Measurements from ENCODE around the gene OR1M1.
A peak's percentile ranks its signal among the peaks of the same experiment; 100 is the strongest.

OR1M1 gene

GRCh38 chr19:9140159-9140874 is 53.5 kb downstream of the OR1M1 start, which contains the start of gene ZNF317:
TSS of gene ZNF317 (plus strand) at chr19:9140397. CDS start at chr19:9156017, 15,620 bp downstream.
- H3K9me3 ChIP-seq (ENCODE audit: low read length): peaks cover 16% of the 10 kb centered on the region
- H3K27me3 ChIP-seq (ENCODE audit: insufficient read depth, low read length): no peaks in the 10 kb centered on the region
- H3K36me3 ChIP-seq (ENCODE audit: insufficient read depth, low read length): peaks cover 32% of the 10 kb centered on the region
- H3K9ac ChIP-seq (ENCODE audit: low read length): peak within 1 kb of the TSS; percentile 95
- H3K4me2 ChIP-seq (ENCODE audit: low read length): peak within 1 kb of the TSS; percentile 90
- peak within 1 kb of the TSS; percentile 43 for H3K27ac ChIP-seq (ENCODE audit: low read depth, low read length, poor library complexity, severe bottlenecking)
- peaks cover 50% of the 10 kb centered on the region for H3K79me2 ChIP-seq (ENCODE audit: insufficient read depth, low read length)
- TF ChIP-seq EZH2 (IDR thresholded peaks at IDR 0.05; ENCODE audit: borderline replicate concordance, low read length): no peak
- no peak for TF ChIP-seq CTCF (IDR thresholded peaks at IDR 0.05; ENCODE audit: low read length)
- H4K20me1 ChIP-seq (ENCODE audit: insufficient read depth, low read length): no peaks in the 10 kb centered on the region
- peaks cover 19% of the 10 kb centered on the region for H3K4me1 ChIP-seq (ENCODE audit: insufficient read depth, low read length, severe bottlenecking)
- H3F3A ChIP-seq (ENCODE audit: insufficient read depth, low read length): no peaks in the 10 kb centered on the region
- H3K4me3 ChIP-seq (ENCODE audit: low read depth, low read length, poor library complexity, severe bottlenecking): peak within 1 kb of the TSS; percentile 97
- no peaks in the 10 kb centered on the region for H3K9me2 ChIP-seq (ENCODE audit: low read depth, low read length)
- peak within 1 kb of the TSS; percentile 73 for H2AFZ ChIP-seq (ENCODE audit: low read length)

- H3K36me3 ChIP-seq (ENCODE audit: insufficient read depth, low read length): peaks cover 74% of the 10 kb centered on the region
- H3K27ac ChIP-seq (ENCODE audit: low read depth, low read length, poor library complexity, severe bottlenecking): no peak overlapping the region
Observed at GRCh38 chr19:9144920-9145319, 58.1 kb downstream of the OR1M1 start.

More at GRCh38 chr19:9144920-9145319, 58.1 kb downstream of the OR1M1 start:
- Histone ChIP-seq H3F3A (ENCODE audit: insufficient read depth, low read length) (no peaks in the 10 kb centered on the region), H3K4me2 (ENCODE audit: low read length) (no peak overlapping the region), H3K4me3 (ENCODE audit: low read depth, low read length, poor library complexity, severe bottlenecking) (no peak overlapping the region), H4K20me1 (ENCODE audit: insufficient read depth, low read length) (no peaks in the 10 kb centered on the region), H3K9ac (ENCODE audit: low read length) (no peak overlapping the region), H3K79me2 (ENCODE audit: insufficient read depth, low read length) (peaks cover 94% of the 10 kb centered on the region), H2AFZ (ENCODE audit: low read length) (no peak overlapping the region), H3K4me1 (ENCODE audit: insufficient read depth, low read length, severe bottlenecking) (peaks cover 10% of the 10 kb centered on the region), H3K9me3 (ENCODE audit: low read length) (peaks cover 36% of the 10 kb centered on the region), H3K27me3 (ENCODE audit: insufficient read depth, low read length) (no peaks in the 10 kb centered on the region), H3K9me2 (ENCODE audit: low read depth, low read length) (no peaks in the 10 kb centered on the region)
- TF ChIP-seq EZH2 (IDR thresholded peaks at IDR 0.05; ENCODE audit: borderline replicate concordance, low read length) (no peak), CTCF (IDR thresholded peaks at IDR 0.05; ENCODE audit: low read length) (no peak)
